H1 (cell line): ENCODE data around the gene ARID3B. TPM values are rescaled to one million over a fixed set of nuclear protein-coding genes. Genes with fewer than 3 reads are reported as not detected.

Source experiments
- ASH2L ChIP-seq: fragments of 200-600, 300-600 bp; sonication (generic); IDR thresholded peaks from one replicate; pipeline ENCODE4 v1.7.1; 2017; ENCODE audit warnings: low read length
- ATF3 ChIP-seq: IDR thresholded peaks from 2 replicates; pipeline ENCODE4 v1.6.1; 2011; ENCODE audit warnings: low read depth, mild to moderate bottlenecking, low read length; ENCODE audit not compliant: insufficient read depth
- CHD7 ChIP-seq: fragments of 300-600 bp; sonication (generic); IDR thresholded peaks from 2 replicates; pipeline ENCODE4 v1.7.1; 2012; ENCODE audit warnings: low read length, moderate library complexity, mild to moderate bottlenecking, inconsistent platforms; ENCODE audit not compliant: insufficient replicate concordance
- POU5F1 ChIP-seq: IDR thresholded peaks from 2 replicates; pipeline ENCODE4 v1.6.1; 2011; ENCODE audit warnings: low read depth, mild to moderate bottlenecking, low read length, moderate library complexity
- RBBP5 ChIP-seq: IDR thresholded peaks from 2 replicates; pipeline ENCODE4 v1.7.1; 2012; ENCODE audit warnings: low read depth, mild to moderate bottlenecking, inconsistent platforms, low read length, moderate library complexity, borderline replicate concordance
- SP2 ChIP-seq: IDR thresholded peaks from 2 replicates; pipeline ENCODE4 v1.6.1; 2012; ENCODE audit warnings: mild to moderate bottlenecking, low read length, inconsistent platforms
- polyA plus RNA-seq, 7 experiments: library from polyadenylated mRNA; depleted of rRNA in 3 of 7; stranded (reverse) in 5 of 7; unstranded in 2 of 7; fragments of >200 nt in 5 of 7; fragments of 200-250 nt in 2 of 7; gene quantifications; 1 replicate in 5 of 7; 2 replicates in 1 of 7; 4 replicates in 1 of 7; pipeline versions ENCODE4 v1.2.1 to v1.2.3, GENCODE V29; 2011 to 2013; ENCODE audit warnings: missing spikeins in 2 of 7, mixed read lengths in 2 of 7
- total RNA-seq: library from RNA; stranded (reverse); fragmentation: NEBNext Ultra II Directional; extraction: Animal tissue kit (Norgen Biotek cat#: 25700); gene quantifications from 2 replicates; pipeline ENCODE4 v1.2.1, GENCODE V29; 2021
- TF ChIP-seq, protein P1 (sequence below): IDR thresholded peaks from 2 replicates; pipeline ENCODE4 v1.6.1; 2012; ENCODE audit warnings: inconsistent platforms
- TF ChIP-seq, protein P2 (sequence below): IDR thresholded peaks from 2 replicates; pipeline ENCODE4 v1.6.1; 2012; ENCODE audit warnings: inconsistent platforms

Gene ARID3B
- total and polyA plus RNA-seq, 2 of the 8 experiments (the other 6 are each of a cell fraction or from before 2014, with no cell fraction given): 81.0 to 115 TPM

- TF ChIP-seq, protein P1, sequence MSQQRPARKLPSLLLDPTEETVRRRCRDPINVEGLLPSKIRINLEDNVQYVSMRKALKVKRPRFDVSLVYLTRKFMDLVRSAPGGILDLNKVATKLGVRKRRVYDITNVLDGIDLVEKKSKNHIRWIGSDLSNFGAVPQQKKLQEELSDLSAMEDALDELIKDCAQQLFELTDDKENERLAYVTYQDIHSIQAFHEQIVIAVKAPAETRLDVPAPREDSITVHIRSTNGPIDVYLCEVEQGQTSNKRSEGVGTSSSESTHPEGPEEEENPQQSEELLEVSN: peak; percentile 51; the same call in 1 of the 2 replicates
- TF ChIP-seq POU5F1: no peak
- TF ChIP-seq SP2: peak; percentile 86
- TF ChIP-seq CHD7: no peak
- TF ChIP-seq, protein P2, sequence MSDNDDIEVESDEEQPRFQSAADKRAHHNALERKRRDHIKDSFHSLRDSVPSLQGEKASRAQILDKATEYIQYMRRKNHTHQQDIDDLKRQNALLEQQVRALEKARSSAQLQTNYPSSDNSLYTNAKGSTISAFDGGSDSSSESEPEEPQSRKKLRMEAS: peak; percentile 63; the same call in 1 of the 2 replicates
- peak; percentile 87 for TF ChIP-seq ASH2L
- no peak for TF ChIP-seq ATF3
- TF ChIP-seq RBBP5: peak; percentile 82; the same call in 1 of the 2 replicates
Measured at GRCh38 chr15:74615508-74616365, 74.7 kb downstream of the ARID3B start, which contains the start of gene CLK3 (continued).
